A549 treated with Mapracorat at 1 μM for 4 hours (cell line): Measurements from ENCODE around the gene YIPF4. TPM values are rescaled to one million over a fixed set of nuclear protein-coding genes. Genes with fewer than 3 reads are reported as not detected.

Source experiments
- total RNA-seq: library from RNA; stranded (reverse); fragments of 200-300 nt; extraction: Qiagen RNA extraction; gene quantifications from 5 replicates; pipeline ENCODE4 v1.2.3, GENCODE V29; 2022

Gene YIPF4
- total RNA-seq = 39.5 to 59.8 TPM (median 52.9 TPM) in 5 replicates

GRCh38 chr2:32277674-32278477 is at the start of gene YIPF4:
YIPF4 (plus strand) TSS chr2:32277904; CDS start chr2:32278156, 252 bp downstream.

DNA sequence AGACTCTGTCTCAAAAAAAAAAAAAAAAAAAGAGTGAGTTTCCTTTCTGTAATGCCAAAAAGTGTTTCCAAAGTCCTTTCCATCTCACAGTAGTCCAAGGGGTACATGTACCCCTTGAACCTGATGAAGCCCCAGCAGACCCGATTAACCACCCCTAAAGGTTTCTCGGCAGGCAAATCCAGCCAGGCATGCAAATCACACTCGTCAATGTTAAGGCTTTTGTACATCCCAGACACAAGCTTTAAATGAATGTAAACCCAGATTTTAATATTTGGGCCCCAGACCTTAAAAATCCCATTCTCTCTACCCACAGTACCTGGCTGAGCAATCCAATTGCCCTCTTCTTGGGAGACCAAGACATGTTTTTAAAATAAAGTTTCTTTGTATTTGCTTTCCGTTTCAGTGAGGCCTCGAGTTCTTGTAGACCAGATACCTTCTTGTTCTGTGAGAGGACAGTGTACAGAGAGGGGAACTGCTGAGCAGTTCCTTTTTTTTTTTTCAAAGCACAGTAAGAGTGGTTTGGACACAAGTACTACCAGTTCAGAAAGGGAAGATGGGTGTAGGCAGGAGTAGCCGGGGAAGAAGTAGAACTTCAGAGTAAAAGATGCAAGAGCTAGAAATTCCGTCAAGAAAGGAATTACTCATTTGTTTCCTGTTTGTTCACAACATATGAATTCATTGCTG is 13.1 kb upstream of the YIPF4 start, which contains the start of gene NLRC4:
Gene NLRC4 (minus strand): TSS at position 465 of the 684 bp plus-strand sequence. CDS start 8,111 bp downstream, outside the sequence.

GRCh38 chr2:32356681-32357317 is 79.1 kb downstream of the YIPF4 start, which contains the start of gene BIRC6:
BIRC6 (plus strand) TSS chr2:32357023; CDS start chr2:32357162, 139 bp downstream.

Other genes with a start within 250 kb of the YIPF4 start
- gene DPY30, start 238.1 kb upstream of the YIPF4 start, total RNA-seq = 107 to 123 TPM (median 116 TPM) in 5 replicates
- gene SPAST, start 214.3 kb upstream of the YIPF4 start, total RNA-seq = 11.3 to 15.3 TPM (median 14.3 TPM) in 5 replicates
- 12.4 to 17.2 TPM (median 15.7 TPM) in 5 replicates for gene SLC30A6, start 112.0 kb upstream of the YIPF4 start, total RNA-seq
- gene NLRC4, start 13.0 kb upstream of the YIPF4 start, total RNA-seq = 0.05 to 0.09 TPM (median 0.05 TPM) in 4 of 5 replicates, not detected in the other
- gene BIRC6, start 79.1 kb downstream of the YIPF4 start, total RNA-seq = 26.9 to 31.2 TPM (median 30.6 TPM) in 5 replicates